ENCODE results near the gene RAB28.

RAB28 gene

GRCh38 chr4:13509442-13509841 lies 25.3 kb upstream of the RAB28 start:
- no peak for DNase-seq (ENCODE audit: low read depth)
- no peak overlapping the region for H3K4me3 ChIP-seq (ENCODE audit: low read depth, low read length)
- no peak for TF ChIP-seq CTCF (IDR thresholded peaks at IDR 0.05; ENCODE audit: insufficient read depth, low read depth, low read length, missing control alignments)

GRCh38 chr4:13504374-13504773 lies 20.2 kb upstream of the RAB28 start:
- no peak for DNase-seq (ENCODE audit: low read depth)
- no peak for TF ChIP-seq CTCF (IDR thresholded peaks at IDR 0.05; ENCODE audit: insufficient read depth, low read depth, low read length, missing control alignments)
- H3K4me3 ChIP-seq (ENCODE audit: low read depth, low read length): no peak overlapping the region

- TF ChIP-seq CTCF (IDR thresholded peaks at IDR 0.05; ENCODE audit: insufficient read depth, low read depth, low read length, missing control alignments): no peak
- no peak overlapping the region for H3K4me3 ChIP-seq (ENCODE audit: low read depth, low read length)
- no peak for DNase-seq (ENCODE audit: low read depth)
These were observed 14.3 kb upstream of the RAB28 start for GRCh38 chr4:13498469-13498868.

GRCh38 chr4:13496605-13497004 lies 12.5 kb upstream of the RAB28 start:
- no peak overlapping the region for H3K4me3 ChIP-seq (ENCODE audit: low read depth, low read length)
- no peak for TF ChIP-seq CTCF (IDR thresholded peaks at IDR 0.05; ENCODE audit: insufficient read depth, low read depth, low read length, missing control alignments)
- no peak for DNase-seq (ENCODE audit: low read depth)

GRCh38 chr4:13495753-13496152 lies 11.6 kb upstream of the RAB28 start:
- TF ChIP-seq CTCF (IDR thresholded peaks at IDR 0.05; ENCODE audit: insufficient read depth, low read depth, low read length, missing control alignments): no peak
- no peak for DNase-seq (ENCODE audit: low read depth)
- no peak overlapping the region for H3K4me3 ChIP-seq (ENCODE audit: low read depth, low read length)

- no peak overlapping the region for H3K4me3 ChIP-seq (ENCODE audit: low read depth, low read length)
- TF ChIP-seq CTCF (IDR thresholded peaks at IDR 0.05; ENCODE audit: insufficient read depth, low read depth, low read length, missing control alignments): no peak
- DNase-seq (ENCODE audit: low read depth): no peak
These were observed 9.7 kb upstream of the RAB28 start for GRCh38 chr4:13493793-13494192.

- no peak overlapping the region for H3K4me3 ChIP-seq (ENCODE audit: low read depth, low read length)
- no peak for TF ChIP-seq CTCF (IDR thresholded peaks at IDR 0.05; ENCODE audit: insufficient read depth, low read depth, low read length, missing control alignments)
- no peak for DNase-seq (ENCODE audit: low read depth)
These were observed 8.6 kb upstream of the RAB28 start for GRCh38 chr4:13492747-13493146.
